Midbrain (tissue), 1 donor: Measurements from ENCODE around the gene TMPRSS6.

Experiments
- DNase-seq: peaks from one replicate; lab custom pipeline; 2025; lab: John Stamatoyannopoulos, UW

Gene TMPRSS6

DNA sequence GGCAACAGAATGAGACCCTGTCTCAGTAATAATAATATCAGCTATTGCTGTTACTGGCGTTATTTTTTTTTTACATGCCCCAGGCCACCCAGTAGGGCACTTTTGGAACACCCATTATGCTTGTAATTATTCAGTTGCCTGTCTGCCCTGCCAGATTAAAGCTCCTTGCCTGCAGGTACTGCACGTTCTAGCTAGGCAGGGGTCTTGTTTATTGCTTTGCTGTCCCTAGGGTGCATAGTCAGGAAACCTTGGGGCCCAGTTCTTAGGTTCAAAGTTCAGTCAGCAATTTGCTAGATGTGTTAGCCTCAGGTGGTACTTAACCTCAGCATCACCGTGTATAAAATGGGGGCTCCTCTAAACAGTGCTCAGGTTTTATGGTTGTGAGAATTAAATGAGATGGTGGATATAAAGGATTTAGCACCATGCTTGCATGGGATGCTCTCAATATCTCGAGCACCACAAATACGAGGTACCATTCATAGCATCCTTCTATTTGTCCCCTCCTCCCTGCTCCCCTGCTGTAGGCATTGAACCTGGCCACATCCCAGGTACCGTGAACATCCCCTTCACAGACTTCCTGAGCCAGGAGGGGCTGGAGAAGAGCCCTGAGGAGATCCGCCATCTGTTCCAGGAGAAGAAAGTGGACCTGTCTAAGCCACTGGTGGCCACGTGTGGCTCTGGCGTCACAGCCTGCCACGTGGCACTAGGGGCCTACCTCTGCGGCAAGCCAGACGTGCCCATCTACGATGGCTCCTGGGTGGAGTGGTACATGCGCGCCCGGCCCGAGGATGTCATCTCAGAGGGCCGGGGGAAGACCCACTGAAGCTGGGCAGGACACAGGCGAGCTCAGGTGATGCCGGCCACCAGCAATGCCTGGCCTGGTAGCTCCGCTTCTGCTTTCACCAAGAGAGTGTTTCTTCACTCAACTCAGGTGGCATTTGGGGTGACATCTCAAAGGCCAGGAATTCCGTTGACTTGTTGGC, 80.5 kb downstream of the TMPRSS6 start:
- no peak for DNase-seq

DNA sequence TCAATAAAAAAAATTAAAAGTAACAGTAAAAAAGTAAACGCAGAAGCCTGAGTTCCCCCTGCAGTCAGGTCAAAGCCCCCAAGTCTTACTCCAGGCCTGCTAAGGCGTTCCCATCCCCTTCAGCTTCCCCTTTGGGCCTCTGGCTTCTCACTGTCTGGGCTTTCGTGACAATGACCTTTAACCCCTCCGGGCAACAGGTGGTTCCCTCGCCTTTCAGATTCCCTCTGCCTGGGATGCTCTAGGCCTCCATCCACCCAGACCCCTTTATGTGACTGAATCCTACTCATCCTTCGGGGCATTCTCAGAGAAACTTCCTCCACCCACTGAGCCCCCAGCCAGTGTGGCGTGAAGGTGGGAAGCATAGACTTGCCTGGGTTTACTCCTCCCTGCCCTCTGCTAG, 82.0 kb downstream of the TMPRSS6 start:
- DNase-seq: no peak

DNA sequence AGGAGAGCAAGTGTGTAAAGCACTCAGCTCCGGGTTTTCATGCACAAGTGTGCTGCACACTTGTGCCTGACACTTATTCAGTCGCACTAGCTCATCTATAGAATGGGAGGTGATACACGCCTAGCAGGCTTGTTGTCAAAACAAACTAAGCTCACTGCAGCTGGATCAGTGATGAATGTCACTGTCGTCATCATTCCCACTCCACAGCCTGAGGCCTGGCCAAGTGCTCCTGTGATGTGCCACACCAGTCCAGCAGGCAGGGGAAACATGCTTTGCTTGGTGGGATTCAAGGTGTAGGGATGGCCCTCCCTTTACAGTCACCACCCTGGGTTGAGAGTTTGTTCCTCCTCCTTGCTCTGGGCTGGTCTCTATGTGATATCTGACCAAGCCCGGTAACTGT, 83.2 kb downstream of the TMPRSS6 start:
- no peak for DNase-seq

DNA sequence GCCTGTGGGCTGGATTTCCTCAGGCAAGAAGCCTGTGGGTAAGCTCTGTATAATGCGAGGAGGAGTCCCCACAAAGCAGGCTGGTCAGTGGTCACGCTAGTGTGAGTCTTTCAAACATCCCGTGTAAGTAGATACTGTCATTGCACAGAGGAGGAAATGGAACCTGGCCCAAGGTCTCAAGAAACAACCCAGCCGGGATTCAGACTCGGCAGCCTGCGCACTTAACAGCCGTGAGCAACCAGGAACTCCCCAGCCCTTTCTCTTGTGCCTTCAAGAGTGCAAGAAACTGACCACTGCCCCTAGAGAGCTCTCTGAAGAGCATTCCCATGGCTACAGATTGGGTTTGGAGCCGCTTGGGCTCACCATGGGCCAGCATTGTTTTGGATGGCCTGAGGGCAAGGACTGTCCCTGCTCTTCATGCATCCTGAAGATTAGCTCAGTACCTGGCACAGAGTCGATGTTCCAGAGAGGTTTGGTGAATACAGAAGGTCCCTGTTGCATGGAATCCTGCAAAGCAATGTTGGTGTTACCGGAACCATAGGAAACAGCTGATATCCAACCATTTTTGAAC, 83.9 kb downstream of the TMPRSS6 start:
- DNase-seq: no peak

DNA sequence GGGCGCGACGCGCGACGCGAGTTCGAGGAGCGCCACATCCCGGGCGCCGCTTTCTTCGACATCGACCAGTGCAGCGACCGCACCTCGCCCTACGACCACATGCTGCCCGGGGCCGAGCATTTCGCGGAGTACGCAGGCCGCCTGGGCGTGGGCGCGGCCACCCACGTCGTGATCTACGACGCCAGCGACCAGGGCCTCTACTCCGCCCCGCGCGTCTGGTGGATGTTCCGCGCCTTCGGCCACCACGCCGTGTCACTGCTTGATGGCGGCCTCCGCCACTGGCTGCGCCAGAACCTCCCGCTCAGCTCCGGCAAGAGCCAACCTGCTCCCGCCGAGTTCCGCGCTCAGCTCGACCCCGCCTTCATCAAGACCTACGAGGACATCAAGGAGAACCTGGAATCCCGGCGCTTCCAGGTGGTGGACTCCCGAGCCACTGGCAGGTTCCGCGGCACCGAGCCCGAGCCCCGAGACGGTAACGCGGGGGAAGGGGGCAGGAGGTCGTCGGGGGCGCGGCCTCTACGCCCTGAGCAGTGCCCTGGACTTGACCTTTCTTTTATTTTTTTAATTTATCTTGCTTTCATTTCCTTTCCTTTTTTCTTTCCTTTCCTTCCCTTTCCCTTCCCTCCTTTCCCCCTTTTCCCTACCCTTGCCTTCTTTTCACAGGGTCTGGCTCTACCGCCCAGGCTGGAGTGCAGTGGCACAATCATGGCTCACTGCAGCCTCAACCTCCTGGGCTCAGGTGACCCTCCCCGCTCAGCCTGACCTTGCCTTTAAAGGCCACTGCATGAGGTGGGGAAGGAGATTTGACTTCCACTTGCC, 85.0 kb downstream of the TMPRSS6 start:
- DNase-seq: no peak

DNA sequence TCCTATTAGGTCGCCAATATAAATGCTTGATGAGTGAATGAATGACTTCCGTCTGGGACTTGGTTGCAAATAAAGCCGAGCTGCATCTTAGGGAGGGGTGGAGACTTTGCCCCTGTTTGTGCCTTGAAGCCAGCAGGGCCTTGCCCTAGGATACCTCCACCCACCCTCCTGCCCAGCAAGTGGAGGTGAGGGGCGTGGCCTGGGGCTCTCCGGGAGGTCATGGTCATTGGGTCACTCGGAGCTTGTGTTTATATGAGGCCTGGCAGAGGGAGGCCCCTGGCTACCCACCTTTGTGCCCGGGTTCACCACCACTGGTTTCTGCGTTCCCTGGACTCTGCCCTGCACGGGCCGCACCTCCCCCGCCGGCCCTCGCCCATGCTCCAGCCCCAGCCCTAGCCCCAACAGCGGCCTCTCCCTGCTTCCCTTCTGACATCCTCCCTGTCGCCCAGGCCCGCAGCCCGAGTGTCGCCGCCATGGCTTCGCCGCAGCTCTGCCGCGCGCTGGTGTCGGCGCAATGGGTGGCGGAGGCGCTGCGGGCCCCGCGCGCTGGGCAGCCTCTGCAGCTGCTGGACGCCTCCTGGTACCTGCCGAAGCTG, 85.7 kb downstream of the TMPRSS6 start:
- no peak for DNase-seq

DNA sequence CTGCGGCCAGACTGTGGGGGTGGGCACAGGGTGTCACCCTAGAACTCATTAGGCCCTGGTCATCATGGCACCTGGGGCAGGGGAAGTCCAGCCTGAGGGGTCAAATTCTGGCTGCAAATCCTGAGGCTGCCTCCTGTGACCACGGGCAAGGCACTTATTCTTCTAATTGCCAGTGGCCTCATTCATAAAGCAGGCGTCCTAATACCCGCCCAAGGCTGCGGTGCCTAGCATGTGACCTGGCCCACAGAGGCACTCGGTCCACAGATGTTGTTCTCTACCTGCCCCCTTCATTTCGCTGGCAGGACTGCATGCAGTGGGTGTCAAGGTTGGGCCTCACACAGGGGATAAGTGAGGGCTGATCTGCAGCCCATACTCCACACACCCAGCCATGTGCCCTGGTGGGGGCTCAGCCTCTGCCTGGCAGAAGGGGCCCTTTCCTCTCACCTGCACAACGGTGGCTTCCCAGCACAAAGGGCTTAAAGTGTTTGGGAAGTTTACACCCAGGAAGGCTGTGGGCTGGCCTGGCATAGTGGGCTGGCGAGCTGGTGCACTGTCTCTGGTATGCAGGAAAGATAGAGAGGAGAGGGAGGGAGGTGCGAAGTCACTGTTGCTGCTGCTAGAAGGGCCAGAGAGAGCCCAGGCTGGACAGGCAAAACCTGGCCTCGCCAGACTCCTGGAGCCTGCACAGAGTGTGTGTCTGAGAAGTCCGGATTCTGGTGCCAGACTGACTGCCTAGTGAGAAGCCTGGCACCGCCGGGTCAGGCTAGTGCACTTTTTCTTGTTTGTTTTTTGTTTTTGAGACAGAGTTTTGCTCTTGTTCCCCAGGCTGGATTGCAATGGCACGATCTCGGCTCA, 86.8 kb downstream of the TMPRSS6 start:
- DNase-seq: no peak

DNA sequence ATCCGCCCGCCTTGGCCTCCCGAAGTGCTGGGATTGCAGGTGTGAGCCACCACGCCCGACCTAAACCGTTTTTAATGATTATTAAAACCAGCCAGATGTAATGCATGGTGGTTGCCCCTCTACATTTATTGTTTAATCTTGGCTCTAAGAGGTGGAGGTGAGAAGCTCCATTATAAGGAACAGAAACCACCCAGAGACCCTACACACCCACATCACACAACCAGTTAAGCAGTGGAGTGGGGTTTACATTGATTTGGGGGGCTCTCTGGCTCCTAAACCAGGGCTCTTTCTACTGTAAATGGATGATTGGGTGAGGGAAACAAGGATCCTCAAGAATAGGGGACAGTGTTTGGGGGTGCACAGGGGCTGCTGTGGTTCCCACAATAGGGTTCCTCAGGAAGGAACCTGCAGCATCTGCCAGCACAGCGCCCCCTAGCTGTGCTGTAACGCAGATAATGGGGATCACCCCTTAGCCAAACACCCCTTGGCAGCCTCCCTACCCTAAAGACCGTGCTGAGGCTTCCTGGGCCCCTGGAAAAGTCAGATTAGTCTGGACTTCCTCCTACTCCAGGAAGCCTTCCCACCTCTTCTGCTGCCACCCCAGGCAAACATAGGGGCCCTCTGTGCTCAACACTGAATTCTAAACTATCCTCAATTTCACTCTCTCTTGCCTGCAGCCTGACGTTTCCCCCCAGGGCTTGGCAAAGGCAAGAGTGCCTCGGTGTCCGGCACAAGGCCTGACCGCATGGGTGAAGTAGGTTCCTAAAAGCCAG, 87.6 kb downstream of the TMPRSS6 start:
- peak; percentile 48 for DNase-seq

DNA sequence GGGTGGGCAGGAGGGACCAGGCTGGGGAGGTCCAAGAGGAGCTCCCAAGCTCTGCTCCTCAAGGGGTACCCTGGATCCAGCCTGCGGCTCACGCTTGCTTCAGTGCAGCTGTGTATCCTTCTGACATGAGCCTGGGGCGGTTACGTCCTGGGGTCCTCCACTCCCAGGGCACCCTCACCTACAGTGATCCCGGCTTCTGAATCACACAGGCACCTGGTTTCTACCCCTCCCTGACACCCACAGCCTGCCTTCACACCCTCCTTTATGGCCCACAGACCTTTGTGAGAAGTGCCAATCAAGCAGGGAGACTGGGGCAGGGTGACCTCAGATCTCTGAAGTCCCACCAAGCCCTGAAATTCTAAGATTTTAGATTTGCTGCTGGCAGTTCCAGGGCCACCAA, 88.5 kb downstream of the TMPRSS6 start:
- no peak for DNase-seq

DNA sequence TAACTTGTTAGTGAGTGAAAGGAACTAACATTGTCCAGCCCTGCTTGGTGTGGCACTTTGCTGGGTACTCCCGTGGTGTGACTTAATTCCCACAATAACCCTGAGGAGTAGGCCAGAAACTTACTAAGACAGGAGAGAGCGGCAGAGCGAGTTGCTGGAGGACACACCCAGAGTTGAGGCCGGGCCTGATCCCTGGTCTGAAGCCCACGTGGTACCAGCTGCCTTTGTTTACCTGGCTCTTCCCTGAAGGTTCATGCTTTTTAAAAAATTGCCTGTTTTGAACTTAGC, 89.4 kb downstream of the TMPRSS6 start:
- DNase-seq: peak; percentile 44

DNA sequence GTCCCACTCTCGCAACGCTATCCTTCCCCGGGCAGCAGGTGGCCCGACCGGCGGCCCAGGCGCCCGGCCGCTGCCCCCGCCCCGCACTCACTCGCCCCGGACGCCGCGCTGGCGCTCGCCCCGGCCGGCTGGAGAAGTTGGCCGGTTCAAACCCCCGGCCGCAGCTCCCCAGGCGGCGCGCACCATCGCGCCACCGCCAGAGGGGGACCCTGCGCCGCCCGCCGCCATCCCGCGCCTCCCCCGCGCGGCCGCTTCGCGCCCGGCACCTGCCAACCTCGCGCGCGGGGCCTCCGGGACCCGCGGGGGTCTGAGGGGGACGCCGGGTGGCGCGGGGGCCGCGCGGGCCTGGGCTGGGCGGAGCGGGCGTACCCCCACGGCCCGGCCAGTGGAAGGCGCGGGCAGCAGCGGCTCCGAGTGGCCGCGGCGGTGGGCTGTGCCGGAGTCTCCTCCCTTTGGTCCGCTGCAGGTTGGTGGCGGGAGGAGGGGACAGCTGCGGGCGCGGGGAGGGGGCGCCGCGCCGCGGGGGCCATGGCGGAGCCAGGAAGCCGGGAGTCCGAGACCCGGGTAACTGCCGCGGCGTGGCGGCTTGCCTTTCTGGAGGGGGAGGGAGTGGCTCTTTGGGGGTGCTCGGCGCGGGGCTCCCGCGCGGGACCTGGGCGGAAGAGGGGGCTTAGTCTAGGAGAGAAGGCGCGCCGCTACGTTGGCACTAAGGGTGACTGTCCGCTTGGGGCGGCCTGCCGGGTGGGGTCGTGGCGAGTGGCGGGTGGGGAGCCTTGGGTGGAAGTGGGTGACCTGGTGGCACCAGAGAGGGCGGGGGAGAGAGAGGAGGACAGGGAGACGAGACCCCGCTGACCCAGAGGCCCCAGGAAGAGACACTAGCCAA, 90.0 kb downstream of the TMPRSS6 start, which contains the start of the genes MPST and TST:
Gene MPST (plus strand): TSS at position 434 of the 883 bp plus-strand sequence. CDS start 95 bp downstream, at position 529.
Gene TST (minus strand): TSS at position 139 of the 883 bp plus-strand sequence. CDS start 715 bp downstream, outside the sequence.
- peak; percentile 86 for DNase-seq

DNA sequence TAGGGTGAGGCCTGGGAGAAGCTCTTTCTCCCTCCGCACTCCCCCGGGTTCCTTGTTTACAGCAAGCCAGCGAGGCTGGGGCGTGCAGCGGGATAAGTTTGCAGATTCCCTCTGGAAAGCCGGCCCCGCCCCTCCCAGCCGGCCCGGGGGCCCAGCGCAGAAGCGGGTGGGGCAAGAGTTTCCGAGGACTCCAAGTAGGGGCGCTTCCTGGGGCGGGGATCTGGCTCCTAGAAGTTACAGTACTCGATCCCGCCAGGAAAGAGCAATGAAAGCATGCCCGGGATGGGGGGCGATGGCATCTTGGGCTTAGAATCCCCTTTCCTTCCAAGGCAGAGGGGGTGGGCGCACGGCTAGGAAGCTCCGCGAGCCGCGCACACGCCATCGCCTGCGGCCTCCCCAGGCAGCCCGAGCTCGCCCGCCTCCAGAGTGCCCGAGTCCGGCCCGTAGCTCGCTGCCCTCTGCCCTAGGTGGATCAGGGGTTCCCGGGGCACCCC, 90.7 kb downstream of the TMPRSS6 start:
- peak; percentile 54 for DNase-seq

DNA sequence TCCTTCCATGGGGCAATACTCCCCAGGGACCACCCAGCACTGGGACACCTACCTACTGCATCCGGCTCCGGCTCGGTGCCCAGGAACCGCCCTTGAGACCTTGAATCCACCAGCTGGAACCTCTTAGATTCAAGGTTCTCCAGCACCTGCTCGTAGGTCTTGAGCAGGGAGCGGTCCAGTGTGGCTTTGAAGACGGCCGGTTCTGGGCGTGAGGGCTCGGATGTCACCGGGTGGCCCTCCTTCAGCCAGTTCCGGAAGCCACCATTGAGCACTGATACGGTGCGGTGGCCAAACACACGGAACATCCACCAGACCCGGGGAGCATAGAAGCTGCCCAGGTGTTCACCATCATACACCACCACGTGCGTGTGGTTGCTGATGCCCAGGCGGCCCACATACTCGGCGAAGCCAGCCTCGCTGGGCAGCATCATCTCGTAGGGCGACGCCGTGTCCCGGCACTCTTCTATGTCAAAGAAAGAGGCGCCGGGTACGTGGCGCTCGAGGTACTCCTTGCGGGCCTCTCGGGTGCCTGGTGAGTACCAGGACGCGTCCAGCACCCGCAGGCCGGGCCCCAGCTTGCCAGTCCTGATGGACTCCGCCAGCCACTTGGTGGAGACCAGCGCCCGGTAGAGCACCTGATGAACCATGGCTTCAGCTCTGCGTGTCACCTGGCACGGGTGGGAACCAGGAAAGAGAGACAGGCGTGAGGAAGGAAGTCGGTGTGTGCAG, 91.3 kb downstream of the TMPRSS6 start:
- no peak for DNase-seq

DNA sequence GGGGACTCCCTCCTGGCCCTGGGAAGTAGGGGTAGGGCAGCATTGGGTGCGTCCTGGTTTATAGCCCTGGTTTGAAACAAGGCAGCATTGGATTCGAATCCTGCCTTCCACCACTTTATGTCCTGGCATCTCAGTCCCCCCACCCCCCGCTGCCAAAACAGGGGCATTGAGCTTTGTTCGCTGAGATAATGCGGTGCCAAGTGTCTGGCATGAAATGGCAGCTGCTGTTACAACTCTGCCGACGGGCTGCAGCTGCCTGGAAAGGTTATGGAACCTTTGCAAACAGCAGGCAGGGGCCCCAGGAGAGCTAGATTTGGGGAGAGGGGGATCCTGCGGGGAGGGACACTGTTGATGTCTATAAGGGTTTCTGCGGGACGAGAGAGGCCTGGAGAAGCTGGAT, 92.2 kb downstream of the TMPRSS6 start:
- peak; percentile 8 for DNase-seq

DNA sequence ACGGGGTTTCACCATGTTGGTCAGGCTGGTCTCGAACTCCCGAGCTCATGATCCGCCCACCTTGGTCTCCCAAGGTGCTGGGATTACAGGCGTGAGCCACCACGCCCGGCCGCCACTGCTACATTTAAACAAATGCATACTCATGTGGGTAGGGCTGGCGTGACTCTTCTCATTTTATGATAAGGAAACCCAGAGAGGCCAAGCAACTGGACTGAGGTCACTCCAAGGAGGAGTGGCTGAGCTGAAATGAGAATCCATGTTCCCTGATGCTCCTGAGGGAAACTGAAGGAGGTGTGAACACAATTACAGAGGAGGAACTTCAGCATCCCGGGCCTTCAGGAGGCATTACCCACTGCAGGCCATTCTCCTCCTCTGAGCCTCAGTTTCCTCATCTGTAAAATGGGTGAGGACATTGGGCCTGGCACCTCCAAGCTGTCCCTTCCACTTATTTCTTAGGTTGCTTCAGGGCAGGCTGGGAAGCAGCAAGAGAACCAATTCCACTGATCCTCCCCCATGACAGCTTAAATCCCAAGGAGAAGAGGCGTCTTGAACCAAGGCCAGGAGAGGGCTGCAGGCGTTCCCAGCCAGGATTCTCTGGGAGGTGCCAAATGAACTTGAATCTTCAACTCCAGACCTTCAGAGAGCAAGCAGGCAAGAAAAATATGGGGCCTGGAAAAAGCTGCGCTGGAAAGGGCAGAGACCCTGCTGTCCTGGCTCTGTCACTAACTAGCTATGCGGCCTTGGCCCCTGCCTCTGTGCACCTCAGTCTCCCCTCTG, 93.2 kb downstream of the TMPRSS6 start:
- DNase-seq: no peak

DNA sequence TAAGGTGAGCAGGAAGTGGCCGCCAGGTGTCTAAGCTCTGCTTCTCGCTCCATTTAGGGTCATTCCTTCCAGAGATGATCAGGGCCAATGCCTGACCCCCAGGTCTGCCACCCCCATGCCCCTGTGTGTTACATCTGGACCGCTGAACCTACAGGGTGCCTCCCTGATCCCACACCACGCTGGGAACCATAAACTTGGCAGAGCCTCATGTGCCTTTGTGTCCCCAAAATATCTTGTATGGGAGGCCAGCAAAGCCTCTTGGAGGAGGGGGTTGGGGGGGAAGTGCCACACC, 94.0 kb downstream of the TMPRSS6 start:
- DNase-seq: no peak
